Measurements from ENCODE around the gene ABTB1.
"Not testable (repeated sequence)": the region's sequence is repeated elsewhere in the genome, so short reads cannot be mapped to it uniquely, and the experiment has no call there.

ABTB1 gene

GRCh38 chr3:127701280-127701911 is 28.6 kb downstream of the ABTB1 start:
- Histone ChIP-seq H3K4me3 (ENCODE audit: low read depth in 1 of 2, low read length in 1 of 2) (no peak overlapping the region), H3K36me3 (no peaks in the 10 kb centered on the region), H3K9me3 (no peaks in the 10 kb centered on the region), H3K4me1 (ENCODE audit: control insufficient read depth in 1 of 2, insufficient read depth in 1 of 2, low read depth in 1 of 2, low read length in 1 of 2) (peaks cover 20 to 23% of the 10 kb centered on the region in 2 experiments), H3K27me3 (no peaks in the 10 kb centered on the region), H3K27ac (no peak overlapping the region)
- no peak for TF ChIP-seq CTCF (IDR thresholded peaks at IDR 0.05)

GRCh38 chr3:127702151-127702578 is 29.4 kb downstream of the ABTB1 start:
- Histone ChIP-seq H3K27me3 (no peaks in the 10 kb centered on the region), H3K4me1 (ENCODE audit: control insufficient read depth in 1 of 2, insufficient read depth in 1 of 2, low read depth in 1 of 2, low read length in 1 of 2) (peaks cover 13 to 15% of the 10 kb centered on the region in 2 experiments), H3K27ac (no peak overlapping the region), H3K4me3 (ENCODE audit: low read depth in 1 of 2, low read length in 1 of 2) (no peak overlapping the region), H3K9me3 (no peaks in the 10 kb centered on the region), H3K36me3 (no peaks in the 10 kb centered on the region)
- TF ChIP-seq CTCF (IDR thresholded peaks at IDR 0.05), result no peak

GRCh38 chr3:127704840-127705239 is 32.1 kb downstream of the ABTB1 start:
- H3K36me3 ChIP-seq; H3K9me3 ChIP-seq; H3K27me3 ChIP-seq; H3K4me1 ChIP-seq (ENCODE audit: control insufficient read depth in 1 of 2, insufficient read depth in 1 of 2, low read depth in 1 of 2, low read length in 1 of 2); H3K27ac ChIP-seq; H3K4me3 ChIP-seq (ENCODE audit: low read depth in 1 of 2, low read length in 1 of 2): not testable (repeated sequence)

GRCh38 chr3:127706312-127706711 is 33.6 kb downstream of the ABTB1 start:
- H3K4me3 ChIP-seq (ENCODE audit: low read depth in 1 of 2, low read length in 1 of 2), result no peak overlapping the region
- no peaks in the 10 kb centered on the region for H3K36me3 ChIP-seq
- no peaks in the 10 kb centered on the region for H3K27me3 ChIP-seq
- no peak for TF ChIP-seq CTCF (IDR thresholded peaks at IDR 0.05)
- no peaks in the 10 kb centered on the region for H3K9me3 ChIP-seq
- H3K27ac ChIP-seq, result no peak overlapping the region
- H3K4me1 ChIP-seq (ENCODE audit: control insufficient read depth in 1 of 2, insufficient read depth in 1 of 2, low read depth in 1 of 2, low read length in 1 of 2), result peaks cover 7 to 8% of the 10 kb centered on the region in 2 experiments

- peaks cover 7 to 8% of the 10 kb centered on the region in 2 experiments for H3K4me1 ChIP-seq (ENCODE audit: control insufficient read depth in 1 of 2, insufficient read depth in 1 of 2, low read depth in 1 of 2, low read length in 1 of 2)
- no peak overlapping the region for H3K27ac ChIP-seq
- no peak overlapping the region for H3K4me3 ChIP-seq (ENCODE audit: low read depth in 1 of 2, low read length in 1 of 2)
- no peaks in the 10 kb centered on the region for H3K27me3 ChIP-seq
- no peak for TF ChIP-seq CTCF (IDR thresholded peaks at IDR 0.05)
- no peaks in the 10 kb centered on the region for H3K36me3 ChIP-seq
- no peaks in the 10 kb centered on the region for H3K9me3 ChIP-seq
Measured at GRCh38 chr3:127706785-127707351, 34.1 kb downstream of the ABTB1 start.

GRCh38 chr3:127707851-127708411 is 35.2 kb downstream of the ABTB1 start:
- Histone ChIP-seq H3K27ac (no peak overlapping the region), H3K36me3 (peaks cover 1% of the 10 kb centered on the region), H3K4me1 (ENCODE audit: control insufficient read depth in 1 of 2, insufficient read depth in 1 of 2, low read depth in 1 of 2, low read length in 1 of 2) (peaks cover 7% of the 10 kb centered on the region in 2 experiments), H3K4me3 (ENCODE audit: low read depth in 1 of 2, low read length in 1 of 2) (no peak overlapping the region), H3K9me3 (no peaks in the 10 kb centered on the region), H3K27me3 (no peaks in the 10 kb centered on the region)
- no peak for TF ChIP-seq CTCF (IDR thresholded peaks at IDR 0.05)
